ENCODE measurements around the gene SASH3.

DNA sequence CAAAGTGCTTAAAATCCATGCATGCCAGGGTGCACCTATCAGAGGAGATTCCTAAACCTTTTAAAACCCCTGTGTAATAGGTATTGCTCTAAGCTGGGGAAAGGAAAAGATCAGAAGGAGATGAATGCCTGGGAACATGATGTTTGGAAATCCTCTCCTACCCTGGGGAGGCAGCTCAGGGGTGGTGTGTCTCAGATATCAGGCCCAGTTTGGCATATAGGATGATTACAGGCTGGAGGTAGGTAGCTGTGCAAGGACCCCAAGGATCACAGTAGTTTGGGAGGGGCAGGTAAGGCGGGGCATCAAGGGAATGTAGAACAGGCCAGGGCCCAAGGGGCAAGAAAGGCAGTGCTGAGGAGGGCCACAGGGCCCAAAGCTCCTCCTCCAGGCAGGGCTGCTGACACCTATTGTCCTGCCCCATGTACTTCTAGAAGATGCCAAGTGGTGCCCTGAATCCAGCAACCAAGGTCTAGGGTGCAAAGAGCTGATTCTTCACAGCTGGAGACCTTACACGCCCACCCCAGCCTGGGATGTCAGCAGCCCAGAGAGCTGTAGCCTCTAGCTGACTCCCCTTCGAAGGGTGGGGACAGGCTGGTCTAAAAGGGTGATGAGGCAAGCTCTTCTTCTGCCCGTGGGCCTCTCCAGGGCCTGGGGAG is 17.6 kb downstream of the SASH3 start:
- TF ChIP-seq, protein P1, sequence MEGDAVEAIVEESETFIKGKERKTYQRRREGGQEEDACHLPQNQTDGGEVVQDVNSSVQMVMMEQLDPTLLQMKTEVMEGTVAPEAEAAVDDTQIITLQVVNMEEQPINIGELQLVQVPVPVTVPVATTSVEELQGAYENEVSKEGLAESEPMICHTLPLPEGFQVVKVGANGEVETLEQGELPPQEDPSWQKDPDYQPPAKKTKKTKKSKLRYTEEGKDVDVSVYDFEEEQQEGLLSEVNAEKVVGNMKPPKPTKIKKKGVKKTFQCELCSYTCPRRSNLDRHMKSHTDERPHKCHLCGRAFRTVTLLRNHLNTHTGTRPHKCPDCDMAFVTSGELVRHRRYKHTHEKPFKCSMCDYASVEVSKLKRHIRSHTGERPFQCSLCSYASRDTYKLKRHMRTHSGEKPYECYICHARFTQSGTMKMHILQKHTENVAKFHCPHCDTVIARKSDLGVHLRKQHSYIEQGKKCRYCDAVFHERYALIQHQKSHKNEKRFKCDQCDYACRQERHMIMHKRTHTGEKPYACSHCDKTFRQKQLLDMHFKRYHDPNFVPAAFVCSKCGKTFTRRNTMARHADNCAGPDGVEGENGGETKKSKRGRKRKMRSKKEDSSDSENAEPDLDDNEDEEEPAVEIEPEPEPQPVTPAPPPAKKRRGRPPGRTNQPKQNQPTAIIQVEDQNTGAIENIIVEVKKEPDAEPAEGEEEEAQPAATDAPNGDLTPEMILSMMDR (IDR thresholded peaks at IDR 0.05; ENCODE audit: insufficient read depth, low read depth, low read length) = no peak
- no peak for TF ChIP-seq EZH2 (IDR thresholded peaks at IDR 0.05; ENCODE audit: insufficient read depth, low read length)
